ENCODE data around the gene SLC9A8.

- TF ChIP-seq POLR2AphosphoS5 (IDR thresholded peaks at IDR 0.05; ENCODE audit: borderline replicate concordance, low read depth, low read length): no peak
- no peak for TF ChIP-seq EZH2 (IDR thresholded peaks at IDR 0.05)
- no peak for TF ChIP-seq FOXP2 (optimal IDR thresholded peaks at IDR 0.05; ENCODE audit: control extremely low read depth, extremely low read length, insufficient read depth)
Observed at GRCh38 chr20:49792006-49792405, 20.6 kb upstream of the SLC9A8 start.
